ENCODE measurements around the gene CGGBP1.

Gene CGGBP1

DNA sequence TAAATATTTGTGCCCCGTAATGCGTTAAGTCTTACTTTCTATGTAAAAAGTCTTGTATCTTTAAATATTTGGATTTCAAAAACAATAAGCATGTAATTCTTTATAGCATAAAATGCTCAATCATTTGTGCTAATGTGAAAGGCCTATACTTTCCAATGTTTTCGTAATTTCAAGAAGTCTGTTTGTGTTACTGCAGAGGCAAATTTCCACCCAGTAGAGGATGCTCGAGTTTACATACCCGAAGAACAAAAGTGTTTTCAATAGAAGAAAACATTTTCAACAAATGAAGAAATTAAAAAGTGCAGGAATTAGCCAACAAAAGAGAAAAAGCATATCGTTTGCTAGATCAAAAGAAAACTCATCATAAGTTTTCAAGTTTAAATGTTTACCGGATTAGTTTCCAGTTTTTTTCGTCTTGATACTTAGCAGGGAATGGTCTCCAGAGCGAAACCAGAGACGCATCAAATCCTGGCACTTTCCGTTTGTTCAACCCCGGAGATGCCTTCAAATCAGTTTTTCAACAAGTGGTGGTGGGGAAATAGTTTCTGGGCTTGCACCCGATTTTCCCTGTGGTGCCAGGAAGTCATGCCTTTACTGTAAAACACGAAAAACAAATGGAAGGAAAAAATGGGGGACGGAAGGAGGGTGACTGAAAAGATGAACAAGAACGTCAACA, 1.0 kb downstream of the CGGBP1 start:
- H3K4me3 Mint-ChIP-seq: peak overlapping the region; percentile 96 to 98
- H3K9me3 Mint-ChIP-seq: no peaks in the 10 kb centered on the region
- no peaks in the 10 kb centered on the region for H3K27me3 Mint-ChIP-seq
- no peak for ATAC-seq
- peaks cover 34% of the 10 kb centered on the region for H3K4me1 Mint-ChIP-seq
- peak overlapping the region; percentile 89 to 94 for H3K27ac Mint-ChIP-seq
- no peak for DNase-seq

DNA sequence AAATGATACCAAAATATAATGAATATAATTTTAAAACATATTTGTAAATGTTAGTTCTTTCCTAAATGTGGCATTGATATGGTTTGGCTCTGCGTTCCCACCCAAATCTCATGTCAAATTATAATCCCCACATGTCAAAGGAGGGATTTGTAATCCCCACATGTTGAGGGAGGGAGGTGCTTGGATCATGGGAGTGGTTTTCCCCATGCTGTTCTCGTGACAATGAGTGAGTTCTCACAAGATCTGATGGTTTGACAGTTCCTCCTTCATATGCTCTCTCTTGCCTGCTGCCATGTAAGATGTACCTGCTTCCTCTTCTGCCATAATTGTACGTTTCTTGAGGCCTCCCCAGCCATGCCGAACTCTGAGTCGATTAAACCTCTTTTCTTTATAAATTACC, 12.0 kb downstream of the CGGBP1 start:
- Mint-ChIP-seq H3K9me3 (no peaks in the 10 kb centered on the region), H3K27ac (no peak overlapping the region), H3K27me3 (no peaks in the 10 kb centered on the region), H3K4me3 (peak overlapping the region in 1 of 2 donors; percentile 17), H3K4me1 (peaks cover 21% of the 10 kb centered on the region)
- DNase-seq (no peak), ATAC-seq (no peak)

DNA sequence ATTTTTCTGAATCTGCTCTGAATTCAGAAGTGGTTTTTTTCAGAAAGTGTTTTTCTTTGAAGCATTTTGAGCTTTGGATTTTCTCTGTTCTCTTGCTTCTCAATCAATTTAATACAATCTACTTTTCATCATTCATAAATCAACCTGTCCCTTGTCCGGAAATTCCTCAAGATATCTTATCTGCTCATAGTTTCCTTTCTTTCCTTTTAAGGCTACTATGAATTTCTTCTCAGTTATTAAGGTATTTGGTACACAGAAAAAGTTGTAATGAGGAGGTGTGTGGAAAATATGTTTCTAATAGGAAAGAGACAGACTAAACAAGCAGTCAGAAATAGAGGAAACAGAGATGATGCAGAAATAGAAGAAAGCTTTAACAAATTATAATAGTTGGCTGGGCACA, 14.4 kb downstream of the CGGBP1 start:
- H3K27ac Mint-ChIP-seq: peak overlapping the region in 1 of 2 donors; percentile 30
- H3K4me1 Mint-ChIP-seq: peaks cover 21% of the 10 kb centered on the region
- H3K4me3 Mint-ChIP-seq: no peak overlapping the region
- no peaks in the 10 kb centered on the region for H3K9me3 Mint-ChIP-seq
- DNase-seq (no peak), ATAC-seq (no peak)
- H3K27me3 Mint-ChIP-seq: no peaks in the 10 kb centered on the region

DNA sequence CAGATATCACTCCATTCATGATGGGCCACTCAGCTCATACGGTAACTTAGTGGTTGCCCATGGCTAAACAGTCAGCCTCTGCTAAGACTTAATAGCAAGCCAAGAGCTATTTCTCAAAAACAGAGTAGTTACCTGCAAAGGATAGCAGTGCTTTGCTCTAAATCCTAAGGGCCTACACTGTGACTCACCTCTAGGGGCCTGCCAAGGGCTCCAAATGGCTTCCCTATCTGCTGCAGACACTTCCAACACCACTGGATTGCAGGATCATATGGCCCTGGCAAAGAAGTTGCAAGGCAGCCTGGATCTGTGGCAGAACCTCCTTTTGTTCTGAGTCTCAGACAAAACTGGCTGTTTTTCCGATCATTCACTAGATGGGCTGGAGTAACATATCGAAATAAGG, 17.8 kb downstream of the CGGBP1 start:
- Mint-ChIP-seq H3K9me3 (no peaks in the 10 kb centered on the region), H3K4me3 (no peak overlapping the region), H3K4me1 (peaks cover 12% of the 10 kb centered on the region), H3K27me3 (peaks cover 11% of the 10 kb centered on the region), H3K27ac (no peak overlapping the region)
- DNase-seq (no peak), ATAC-seq (no peak)

DNA sequence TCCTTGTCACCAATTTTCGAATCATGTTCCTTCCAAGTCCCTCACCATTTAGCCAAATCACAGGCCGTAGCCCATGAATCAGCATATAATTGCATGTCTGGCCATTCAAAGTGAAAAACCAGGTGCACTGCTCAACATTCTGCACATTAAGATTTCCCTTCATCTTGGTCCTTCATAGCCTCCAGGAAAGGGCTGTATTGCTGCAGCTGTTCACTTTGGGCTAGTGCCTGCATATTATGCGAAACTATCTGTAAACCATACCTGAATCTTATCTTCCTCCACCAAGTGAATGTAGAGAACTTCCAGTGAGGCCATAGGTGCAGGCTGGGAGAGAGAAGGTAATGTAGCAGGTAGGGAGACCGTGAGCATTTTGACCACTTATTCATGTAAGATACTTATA, 18.3 kb downstream of the CGGBP1 start:
- H3K4me1 Mint-ChIP-seq: peaks cover 12% of the 10 kb centered on the region
- peaks cover 11% of the 10 kb centered on the region for H3K27me3 Mint-ChIP-seq
- no peak overlapping the region for H3K27ac Mint-ChIP-seq
- DNase-seq (no peak), ATAC-seq (no peak)
- H3K4me3 Mint-ChIP-seq: no peak overlapping the region
- H3K9me3 Mint-ChIP-seq: no peaks in the 10 kb centered on the region

DNA sequence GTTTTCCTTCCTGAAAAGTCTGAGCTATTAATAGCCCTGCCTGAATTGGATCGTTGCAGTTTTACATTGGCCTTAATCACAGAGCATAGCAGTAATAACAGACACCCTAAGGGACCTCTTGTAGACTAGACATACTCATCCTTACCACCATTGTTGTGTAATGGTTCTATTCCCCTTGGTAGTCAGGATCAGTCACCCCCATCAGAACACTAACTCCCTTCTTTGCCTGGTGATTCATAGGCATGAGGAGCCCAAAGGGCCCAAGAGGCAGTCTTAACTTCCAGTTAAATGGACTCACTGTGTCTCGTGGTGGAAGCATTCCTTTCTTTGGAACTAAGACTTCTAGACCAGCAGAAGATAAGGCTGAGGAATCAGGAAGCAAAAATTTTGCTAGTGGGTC, 20.2 kb downstream of the CGGBP1 start:
- Mint-ChIP-seq H3K27ac (no peak overlapping the region), H3K9me3 (no peaks in the 10 kb centered on the region), H3K4me1 (peaks cover 11% of the 10 kb centered on the region), H3K4me3 (no peak overlapping the region), H3K27me3 (peaks cover 11% of the 10 kb centered on the region)
- ATAC-seq: no peak
- no peak for DNase-seq

DNA sequence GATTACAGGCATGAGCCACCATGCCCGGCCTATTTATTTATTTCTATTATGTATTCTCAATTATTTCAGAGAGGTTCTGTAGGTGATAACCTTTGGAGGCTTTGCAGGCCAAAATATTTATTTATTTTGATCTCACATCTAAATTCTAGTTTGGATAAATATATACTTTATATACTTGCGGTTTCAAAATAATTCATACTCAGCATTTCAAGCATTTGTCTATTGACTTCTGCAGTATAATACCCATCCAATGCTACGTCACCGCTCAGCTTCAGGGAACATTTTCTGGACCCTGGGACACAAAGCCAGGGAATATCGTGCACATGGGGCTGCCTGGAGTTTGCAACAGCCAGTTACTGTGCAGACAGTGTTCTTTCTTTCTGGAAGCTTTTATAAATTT, 22.6 kb downstream of the CGGBP1 start:
- DNase-seq (no peak), ATAC-seq (no peak)
- peaks cover 11% of the 10 kb centered on the region for H3K27me3 Mint-ChIP-seq
- no peak overlapping the region for H3K4me3 Mint-ChIP-seq
- H3K4me1 Mint-ChIP-seq: peaks cover 34% of the 10 kb centered on the region
- no peak overlapping the region for H3K27ac Mint-ChIP-seq
- H3K9me3 Mint-ChIP-seq: no peaks in the 10 kb centered on the region

DNA sequence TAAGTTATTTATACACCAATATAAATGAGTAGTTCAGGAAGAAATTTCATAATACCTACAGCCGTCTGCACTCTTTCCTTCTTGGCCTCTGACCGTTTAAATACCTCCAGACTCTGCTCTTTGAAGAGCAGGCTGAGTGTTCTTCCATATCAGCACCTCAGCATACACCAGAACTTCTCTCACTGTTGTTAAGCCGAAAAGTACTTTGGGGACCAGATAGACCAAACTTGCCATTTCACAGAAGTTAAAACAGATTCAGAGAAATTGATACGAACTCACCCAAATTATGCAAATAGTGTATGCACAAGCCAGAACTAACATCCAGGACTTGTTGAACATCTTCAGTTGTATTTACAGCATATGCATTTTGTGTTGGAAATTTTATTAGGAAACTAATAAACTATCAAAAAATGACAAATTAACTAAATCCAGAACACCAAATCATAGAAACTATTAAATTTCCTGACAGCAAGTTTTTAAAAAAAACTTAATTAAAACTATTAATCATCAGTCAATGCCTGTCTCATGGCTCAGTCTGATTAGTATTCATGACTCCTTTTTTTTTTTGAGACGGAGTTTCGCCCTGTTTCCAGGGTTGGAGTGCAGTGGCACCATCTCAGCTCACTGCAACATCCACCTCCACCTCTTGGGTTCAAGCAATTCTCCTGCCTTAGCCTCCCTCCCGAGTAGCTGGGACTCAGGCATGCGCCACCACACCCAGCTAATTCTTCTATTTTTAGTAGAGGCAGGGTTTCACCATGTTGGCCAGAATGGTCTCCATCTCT, 24.1 kb downstream of the CGGBP1 start:
- no peak for DNase-seq
- Mint-ChIP-seq H3K4me3 (no peak overlapping the region), H3K27ac (no peak overlapping the region), H3K4me1 (peaks cover 41% of the 10 kb centered on the region), H3K27me3 (peaks cover 11% of the 10 kb centered on the region), H3K9me3 (no peaks in the 10 kb centered on the region)
- ATAC-seq: no peak

DNA sequence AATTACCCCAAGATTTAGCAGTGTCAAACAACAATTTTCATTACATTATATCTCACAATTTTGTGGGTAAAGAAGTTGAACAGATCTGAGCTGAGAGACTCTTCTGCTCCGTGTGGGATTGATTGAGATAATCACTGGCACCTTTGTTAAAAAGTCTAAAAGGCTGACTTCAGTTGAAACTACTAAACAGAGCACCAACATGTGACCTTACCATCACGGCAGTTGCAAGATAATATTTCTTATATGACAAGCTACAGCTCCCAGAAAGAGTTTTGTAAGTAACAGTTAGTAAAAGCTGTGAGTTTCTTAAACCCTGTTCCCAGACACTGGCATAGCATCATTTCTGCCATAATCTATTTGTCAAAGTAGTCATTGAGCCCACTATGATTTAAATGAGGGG, 25.0 kb downstream of the CGGBP1 start:
- DNase-seq (no peak), ATAC-seq (no peak)
- no peaks in the 10 kb centered on the region for H3K9me3 Mint-ChIP-seq
- H3K27me3 Mint-ChIP-seq: peaks cover 11% of the 10 kb centered on the region
- no peak overlapping the region for H3K27ac Mint-ChIP-seq
- H3K4me1 Mint-ChIP-seq: peaks cover 45% of the 10 kb centered on the region
- H3K4me3 Mint-ChIP-seq: no peak overlapping the region

DNA sequence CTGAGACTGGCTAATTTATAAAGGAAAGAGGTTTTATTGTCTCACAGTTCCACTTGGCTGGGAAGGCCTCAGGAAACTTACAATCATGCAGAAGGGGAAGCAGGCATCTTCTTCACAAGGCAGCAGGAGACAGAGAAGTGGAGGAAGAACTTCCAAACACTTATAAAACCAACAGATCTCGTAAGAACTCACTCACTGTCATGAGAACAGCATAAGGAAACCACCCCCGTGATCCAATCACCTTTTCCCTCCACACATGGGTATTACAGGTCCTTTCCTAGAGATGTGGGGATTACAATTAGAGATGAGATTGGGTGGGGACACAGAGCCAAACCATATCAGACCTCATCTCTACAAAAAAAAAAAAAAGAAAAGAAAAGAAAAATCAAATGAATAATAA, 25.7 kb downstream of the CGGBP1 start:
- Mint-ChIP-seq H3K27me3 (peaks cover 9% of the 10 kb centered on the region), H3K9me3 (no peaks in the 10 kb centered on the region), H3K4me3 (no peak overlapping the region), H3K4me1 (peaks cover 45% of the 10 kb centered on the region), H3K27ac (no peak overlapping the region)
- DNase-seq: no peak
- ATAC-seq: no peak

DNA sequence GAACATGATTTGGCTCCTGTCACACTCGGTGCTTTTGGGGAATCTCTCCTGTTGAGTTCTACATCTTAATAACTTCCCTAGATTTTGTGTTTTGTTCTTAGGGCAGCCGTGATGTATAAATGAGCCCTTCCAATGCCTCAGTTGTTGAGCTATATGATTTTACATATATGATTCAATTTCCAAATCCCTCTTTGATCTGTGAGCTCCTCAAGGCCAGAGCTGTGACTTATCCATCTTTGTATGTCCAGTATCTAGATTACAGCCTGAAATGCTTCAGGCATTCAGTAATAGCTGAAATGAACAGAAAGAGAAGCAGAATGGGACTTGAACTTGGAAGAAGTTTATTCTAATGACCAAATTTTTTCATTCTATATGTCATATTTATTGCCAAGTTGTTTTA, 26.6 kb downstream of the CGGBP1 start:
- Mint-ChIP-seq H3K9me3 (no peaks in the 10 kb centered on the region), H3K4me3 (peak overlapping the region; percentile 72 to 94), H3K27ac (peak overlapping the region; percentile 77 to 94), H3K4me1 (peaks cover 45% of the 10 kb centered on the region), H3K27me3 (peaks cover under 1% of the 10 kb centered on the region)
- ATAC-seq (peak; percentile 32), DNase-seq (no peak)

DNA sequence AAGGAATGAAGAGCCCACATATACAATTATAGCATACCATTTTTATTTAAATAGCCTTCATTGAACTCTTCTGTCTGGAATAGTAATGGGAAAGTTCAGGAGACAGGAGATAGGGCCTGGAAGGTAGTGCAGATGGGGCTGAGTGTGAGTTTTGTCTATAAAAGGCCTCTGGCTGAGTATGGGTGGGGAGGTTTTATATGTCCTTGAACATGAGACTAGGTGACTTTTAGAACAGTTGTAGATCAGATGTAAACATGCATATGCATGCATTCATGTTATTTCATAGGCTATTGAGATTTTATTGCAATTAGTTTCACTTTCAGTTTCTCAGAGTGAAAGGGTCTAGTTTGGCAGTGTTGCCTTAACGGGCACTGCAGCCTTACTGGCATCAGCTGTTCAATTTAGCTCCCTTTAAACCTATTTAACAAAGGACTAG, 27.1 kb downstream of the CGGBP1 start:
- Mint-ChIP-seq H3K27ac (peak overlapping the region; percentile 58 to 77), H3K9me3 (no peaks in the 10 kb centered on the region), H3K27me3 (no peaks in the 10 kb centered on the region), H3K4me3 (peak overlapping the region; percentile 72 to 94), H3K4me1 (peaks cover 45% of the 10 kb centered on the region)
- no peak for DNase-seq
- peak; percentile 88 for ATAC-seq

DNA sequence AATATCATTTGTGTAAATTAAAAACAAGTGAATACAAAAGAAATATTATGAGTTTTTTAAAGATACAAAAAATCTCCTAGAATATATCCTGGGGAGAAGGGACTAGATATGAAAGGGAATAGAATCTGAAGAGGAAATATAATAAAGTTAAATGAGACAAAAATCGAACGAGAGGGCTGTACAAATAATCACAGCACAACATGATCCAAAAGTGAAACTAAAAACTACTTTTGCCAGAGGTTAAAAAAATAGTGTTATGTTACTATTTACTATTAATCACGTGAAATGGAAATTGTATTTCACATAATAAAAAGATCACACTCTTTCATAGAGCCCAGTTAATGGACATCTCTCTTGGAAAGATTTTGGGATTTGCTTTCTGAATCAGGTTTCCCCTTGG, 28.6 kb downstream of the CGGBP1 start:
- ATAC-seq (no peak), DNase-seq (no peak)
- Mint-ChIP-seq H3K4me3 (peak overlapping the region in 1 of 2 donors; percentile 38), H3K27ac (peak overlapping the region in 1 of 2 donors; percentile 70), H3K4me1 (peaks cover 45% of the 10 kb centered on the region), H3K27me3 (no peaks in the 10 kb centered on the region), H3K9me3 (no peaks in the 10 kb centered on the region)

DNA sequence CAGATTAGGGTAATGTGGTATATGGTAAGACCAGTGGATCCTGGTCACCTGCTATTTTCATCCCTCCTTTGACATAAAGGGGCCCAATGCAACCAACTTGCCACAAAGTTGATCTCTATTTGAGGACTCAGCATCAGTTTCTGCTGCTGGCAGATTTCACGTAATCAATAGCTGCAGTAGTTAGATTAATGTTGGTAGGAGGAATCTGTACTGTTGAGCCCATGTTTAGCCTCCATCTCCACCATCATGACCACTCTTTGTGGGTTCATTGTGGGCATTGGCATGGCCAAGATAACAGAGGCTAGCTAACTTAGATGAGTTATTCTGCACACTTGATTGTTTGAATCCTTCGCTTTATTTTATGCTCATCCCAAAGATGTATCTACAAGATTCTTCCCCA, 29.9 kb downstream of the CGGBP1 start:
- H3K27me3 Mint-ChIP-seq: no peaks in the 10 kb centered on the region

DNA sequence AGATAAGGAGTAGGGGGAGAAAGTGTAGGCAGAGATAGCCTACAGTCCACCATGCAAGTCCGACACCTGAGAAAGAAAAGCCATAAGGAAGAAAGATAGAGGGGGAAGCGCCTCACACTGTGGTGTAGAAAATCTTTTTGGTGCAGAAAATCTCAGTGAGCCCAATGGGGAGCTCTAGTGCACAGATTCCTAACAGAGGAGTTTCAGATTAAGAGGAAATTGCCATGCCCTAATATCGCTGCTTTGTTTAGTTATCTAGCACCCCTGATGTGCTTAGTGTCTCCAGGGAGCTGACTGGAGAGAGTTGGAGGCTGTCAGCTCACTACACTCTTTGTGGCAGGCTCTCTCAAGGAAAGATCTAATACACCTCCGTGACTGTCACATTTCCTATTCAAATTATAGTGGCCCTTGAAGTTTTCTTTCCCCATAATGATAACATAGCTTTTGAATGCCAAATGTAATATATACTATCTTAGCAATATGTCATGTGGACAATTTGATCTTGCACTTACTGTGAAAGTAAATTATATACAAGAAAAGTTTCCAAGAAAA, 33.7 kb downstream of the CGGBP1 start:
- Mint-ChIP-seq H3K4me1 (peaks cover 8% of the 10 kb centered on the region), H3K27me3 (no peaks in the 10 kb centered on the region), H3K9me3 (no peaks in the 10 kb centered on the region), H3K4me3 (no peak overlapping the region), H3K27ac (no peak overlapping the region)
- DNase-seq (no peak), ATAC-seq (no peak)

More for the DNA sequence above, 29.9 kb downstream of the CGGBP1 start:
- Mint-ChIP-seq H3K9me3 (no peaks in the 10 kb centered on the region), H3K4me1 (peaks cover 37% of the 10 kb centered on the region), H3K27ac (no peak overlapping the region), H3K4me3 (no peak overlapping the region)
- no peak for DNase-seq
- ATAC-seq: no peak

DNA sequence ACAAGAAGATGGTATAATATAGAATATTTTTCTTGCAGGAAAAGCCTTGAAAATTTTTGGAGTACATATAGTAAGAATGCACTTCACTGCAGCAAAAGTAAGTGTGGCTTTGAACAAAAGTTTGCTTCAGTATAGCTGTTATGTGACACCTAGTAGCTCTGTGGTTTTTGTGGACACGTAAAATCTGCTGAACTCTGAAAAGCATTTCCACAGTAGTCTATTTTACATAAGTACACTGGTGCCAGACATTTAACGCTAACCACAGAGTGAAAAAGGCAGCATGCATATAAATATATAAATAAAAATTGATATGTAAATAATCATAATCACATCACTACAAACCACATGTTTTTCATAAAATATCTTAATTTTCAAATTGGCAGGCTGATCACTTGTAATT, 39.8 kb downstream of the CGGBP1 start:
- ATAC-seq (peak; percentile 66), DNase-seq (no peak)
- Mint-ChIP-seq H3K27ac (no peak overlapping the region), H3K27me3 (peaks cover 8% of the 10 kb centered on the region), H3K9me3 (no peaks in the 10 kb centered on the region), H3K4me3 (no peak overlapping the region), H3K4me1 (peaks cover 8% of the 10 kb centered on the region)

Data from stimulated activated naive CD8-positive, alpha-beta T cell treated with anti-CD3 and anti-CD28 coated beads, Interleukin-15, amount 100 ng/mL, for 72 hours (primary cell).